HL-60 (cell line): ENCODE data around the gene NRG4.

ENCODE experiments used
- DNase-seq, 2 experiments: peaks; one replicate each; pipeline ENCODE4 v3.0.0-alpha.2; 2010 to 2020; ENCODE audit warnings: low read depth in 1 of 2, low spot score in 1 of 2
- H3K27ac ChIP-seq: fragments of 250-450 bp; sonication (Bioruptor Pico); replicated peaks from 2 replicates; pipeline ENCODE4 v1.5.1; 2020; ENCODE audit warnings: mild to moderate bottlenecking, moderate library complexity
- H3K27me3 ChIP-seq: fragments of 250-450 bp; sonication (Bioruptor Pico); 2 replicates; pipeline ENCODE4 v1.5.1; 2021; ENCODE audit warnings: mild to moderate bottlenecking, moderate library complexity; ENCODE audit not compliant: insufficient read depth, poor library complexity, severe bottlenecking
- H3K4me3 ChIP-seq: replicated peaks from 2 replicates; pipeline ENCODE4 v1.5.1; 2011; ENCODE audit warnings: mild to moderate bottlenecking, control low read depth, low read length; ENCODE audit not compliant: insufficient read depth
- CTCF ChIP-seq: IDR thresholded peaks from one replicate; pipeline ENCODE4 v1.5.1; 2011; ENCODE audit warnings: low read length, control low read depth, inconsistent platforms; ENCODE audit not compliant: insufficient read depth
- GABPA ChIP-seq: IDR thresholded peaks from 2 replicates; pipeline ENCODE4 v1.6.1; 2012; ENCODE audit warnings: low read depth
- POLR2AphosphoS5 ChIP-seq: IDR thresholded peaks from 2 replicates; pipeline ENCODE4 v1.6.1; 2012; ENCODE audit warnings: low read depth
- REST ChIP-seq: IDR thresholded peaks from 2 replicates; pipeline ENCODE4 v1.6.1; 2012; ENCODE audit warnings: low read depth; ENCODE audit not compliant: insufficient replicate concordance
- SPI1 ChIP-seq: IDR thresholded peaks from 2 replicates; pipeline ENCODE4 v1.6.1; 2012; ENCODE audit warnings: low read depth, mild to moderate bottlenecking, borderline replicate concordance

NRG4 gene

GRCh38 chr15:75943713-75944215, 68.5 kb downstream of the NRG4 start:
- no peaks in the 10 kb centered on the region for H3K27me3 ChIP-seq
- no peak for DNase-seq
- TF ChIP-seq CTCF (no peak), GABPA (no peak), POLR2AphosphoS5 (no peak)
- no peak overlapping the region for H3K27ac ChIP-seq
- H3K4me3 ChIP-seq, result no peak overlapping the region

GRCh38 chr15:75943246-75943645, 69.0 kb downstream of the NRG4 start:
- TF ChIP-seq CTCF (no peak), REST (no peak), POLR2AphosphoS5 (no peak), GABPA (no peak), SPI1 (no peak)
- DNase-seq, result no peak
- H3K27me3 ChIP-seq, result no peaks in the 10 kb centered on the region
- no peak overlapping the region for H3K27ac ChIP-seq
- H3K4me3 ChIP-seq, result no peak overlapping the region

- no peaks in the 10 kb centered on the region for H3K27me3 ChIP-seq
- no peak for TF ChIP-seq POLR2AphosphoS5
- no peak for TF ChIP-seq CTCF
- no peak for TF ChIP-seq REST
- no peak for TF ChIP-seq SPI1
- TF ChIP-seq GABPA, result no peak
- H3K27ac ChIP-seq, result no peak overlapping the region
These were observed 69.8 kb downstream of the NRG4 start for GRCh38 chr15:75942464-75942863.

GRCh38 chr15:75930866-75931265, 81.4 kb downstream of the NRG4 start:
- no peak overlapping the region for H3K4me3 ChIP-seq

More at GRCh38 chr15:75942464-75942863, 69.8 kb downstream of the NRG4 start:
- DNase-seq, result no peak
- H3K4me3 ChIP-seq, result no peak overlapping the region

More at GRCh38 chr15:75930866-75931265, 81.4 kb downstream of the NRG4 start:
- TF ChIP-seq GABPA, result no peak
- TF ChIP-seq CTCF, result no peak
- no peak for TF ChIP-seq POLR2AphosphoS5
- TF ChIP-seq REST, result no peak
- TF ChIP-seq SPI1, result no peak
- no peak overlapping the region for H3K27ac ChIP-seq
- no peak for DNase-seq
- H3K27me3 ChIP-seq, result no peaks in the 10 kb centered on the region
